Testis (tissue), 2 donors: ENCODE results near the gene RNF220.

Source experiments
- CTCF ChIP-seq, 3 experiments: fragments of 450-650 bp in 2 of 3; fragments of 200-600 bp in 1 of 3; sonication (generic) in 1 of 3; IDR thresholded peaks; one replicate each; pipeline ENCODE4 v1.5.1; 2016 to 2019; ENCODE audit warnings: antibody characterized with exemption in 3 of 3, mild to moderate bottlenecking in 2 of 3, moderate library complexity in 1 of 3
- POLR2A ChIP-seq: fragments of 450-650 bp; IDR thresholded peaks from one replicate; pipeline ENCODE4 v1.6.1; 2017; ENCODE audit warnings: antibody characterized with exemption, mild to moderate bottlenecking, moderate library complexity

DNA sequence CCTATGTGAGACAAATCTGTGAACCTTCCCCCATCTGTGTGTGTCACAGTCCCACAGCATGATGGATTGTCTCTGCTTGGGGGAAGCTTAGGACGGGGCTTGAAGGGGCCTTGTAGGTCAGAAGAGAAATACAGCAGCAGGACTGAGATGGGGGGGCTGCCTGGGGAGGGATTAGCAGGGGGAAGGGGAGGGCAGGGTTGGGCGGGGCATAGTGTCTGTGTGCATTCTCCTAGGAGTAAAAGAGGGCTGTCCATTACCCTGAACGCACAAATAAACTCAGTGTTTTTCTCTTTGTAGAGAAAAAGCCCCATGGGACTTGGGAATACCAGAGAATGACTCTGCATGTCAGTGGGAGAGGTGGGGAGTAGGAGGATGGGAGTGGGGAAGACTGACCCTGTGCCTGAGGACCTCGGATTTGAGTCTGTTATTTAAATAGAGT, 16.4 kb downstream of the RNF220 start:
- TF ChIP-seq CTCF (IDR thresholded peaks at IDR 0.05): no peak
- no peak for TF ChIP-seq POLR2A
